LNCaP clone FGC (cell line): ENCODE results near the gene WDR90.

Experiments used
- DNase-seq: peaks from one replicate; pipeline ENCODE4 v3.0.0-alpha.2; 2011; ENCODE audit warnings: low read depth
- H3K4me3 ChIP-seq: 2 replicates; pipeline ENCODE4 v1.5.1; 2011; ENCODE audit warnings: mild to moderate bottlenecking, low read depth, low read length, control low read depth
- CTCF ChIP-seq: IDR thresholded peaks from 2 replicates; pipeline ENCODE4 v1.5.1; 2012; ENCODE audit warnings: mild to moderate bottlenecking; ENCODE audit not compliant: control insufficient read depth, insufficient read depth; ENCODE audit errors: extremely low read depth

Gene WDR90

GRCh38 chr16:631808-632358 is 17.3 kb upstream of the WDR90 start:
- no peak for DNase-seq

GRCh38 chr16:632486-633335 is 16.5 kb upstream of the WDR90 start:
- H3K4me3 ChIP-seq = no peak overlapping the region
- no peak for TF ChIP-seq CTCF
- DNase-seq = no peak

More at GRCh38 chr16:631808-632358, 17.3 kb upstream of the WDR90 start:
- no peak for TF ChIP-seq CTCF
- H3K4me3 ChIP-seq = no peak overlapping the region

GRCh38 chr16:633336-634050 is 15.7 kb upstream of the WDR90 start:
- TF ChIP-seq CTCF = no peak
- H3K4me3 ChIP-seq = no peak overlapping the region
- DNase-seq = no peak

- no peak for DNase-seq
- no peak for TF ChIP-seq CTCF
- H3K4me3 ChIP-seq = no peak overlapping the region
These were observed 15.0 kb upstream of the WDR90 start for GRCh38 chr16:634051-634670.

- no peak for DNase-seq
- TF ChIP-seq CTCF = no peak
- peak overlapping the region; percentile 87 for H3K4me3 ChIP-seq
These were observed 14.2 kb upstream of the WDR90 start for GRCh38 chr16:634996-635395.

GRCh38 chr16:635573-636205 is 13.5 kb upstream of the WDR90 start:
- peak overlapping the region; percentile 87 for H3K4me3 ChIP-seq
- no peak for DNase-seq
- no peak for TF ChIP-seq CTCF
